Transverse colon (tissue), 4 donors: ENCODE results near the gene CAMK2B. TPM values are rescaled to one million over a fixed set of nuclear protein-coding genes. Genes with fewer than 3 reads are reported as not detected.

Source experiments
- DNase-seq: peaks from one replicate; pipeline ENCODE4 v3.0.0-alpha.2; 2019
- H3K27ac ChIP-seq, 4 donors: fragments of 200-600 bp; sonication (generic); 2 replicates each; pipeline ENCODE4 v1.5.1; 2016 to 2018; ENCODE audit warnings: inconsistent platforms in 4 of 4
- H3K27me3 ChIP-seq: fragments of 200-600 bp; sonication (generic); 2 replicates; pipeline ENCODE4 v1.5.1; 2017; ENCODE audit warnings: inconsistent platforms
- H3K36me3 ChIP-seq, 4 donors: fragments of 200-600 bp; sonication (generic); 2 replicates each; pipeline ENCODE4 v1.5.1; 2017 to 2019; ENCODE audit warnings: inconsistent platforms in 4 of 4
- H3K4me1 ChIP-seq, 4 donors: fragments of 200-600 bp; sonication (generic); 2 replicates each; pipeline ENCODE4 v1.5.1; 2017 to 2020; ENCODE audit warnings: inconsistent platforms in 4 of 4
- H3K4me3 ChIP-seq, 4 donors: fragments of 200-600 bp; sonication (generic); 1 replicate in 1 of 4; 2 replicates in 3 of 4; pipeline versions ENCODE4 v1.5.1 to v1.6.1; 2017 to 2019; ENCODE audit warnings: inconsistent platforms in 4 of 4
- H3K9me3 ChIP-seq, 2 donors: fragments of 200-600 bp; sonication (generic); 2 replicates each; pipeline ENCODE4 v1.5.1; 2017 to 2019; ENCODE audit warnings: inconsistent platforms in 2 of 2
- CTCF ChIP-seq, 5 experiments: fragments of 200-600 bp in 3 of 5; fragments of 450-650 bp in 2 of 5; sonication (generic) in 3 of 5; IDR thresholded peaks; 1 replicate in 2 of 5; 2 replicates in 3 of 5; pipeline ENCODE4 v1.5.1; 2016 to 2017; ENCODE audit warnings: antibody characterized with exemption in 5 of 5, inconsistent platforms in 3 of 5, mild to moderate bottlenecking in 2 of 5, moderate library complexity in 1 of 5
- EP300 ChIP-seq: sonication (generic); formaldehyde crosslinking; IDR thresholded peaks from one replicate; pipeline ENCODE4 v1.6.1; 2017; ENCODE audit warnings: antibody characterized with exemption, low read depth
- POLR2A ChIP-seq: fragments of 450-650 bp; IDR thresholded peaks from one replicate; pipeline ENCODE4 v1.6.1; 2016; ENCODE audit warnings: antibody characterized with exemption, mild to moderate bottlenecking, moderate library complexity
- POLR2AphosphoS5 ChIP-seq, 3 donors: sonication (generic); formaldehyde crosslinking; IDR thresholded peaks; one replicate each; pipeline ENCODE4 v1.6.1; 2016; ENCODE audit warnings: antibody characterized with exemption in 3 of 3
- WGBS, 2 donors: methylation state at CpG; one replicate each; pipeline ENCODE4 v1.1.5; 2018; ENCODE audit warnings: low coverage in 1 of 2; 5-methylcytosine and 5-hydroxymethylcytosine counted together
- in situ Hi-C, 4 donors: fragments of 200-750 bp; cut with MboI; loops; one replicate each; pipeline versions ENCODE4 v1.15.0 to v1.15.1; 2017; ENCODE audit warnings: low sequenced_read_pairs in 3 of 4, low pct_ligation_motif_present in 1 of 4, low pct_unique_long_range_greater_than_20kb in 1 of 4
- intact Hi-C: fragments of 100-400 bp; cut with DNase I; formaldehyde crosslinking; loops from one replicate; pipeline ENCODE4 v1.15.1; 2023; ENCODE audit warnings: low total_unique reads
- total RNA-seq, 4 donors: library from RNA; depleted of rRNA; stranded (reverse); fragments of >200 nt; gene quantifications; one replicate each; pipeline ENCODE4 v1.1.0, GENCODE V29; 2016

CAMK2B gene
- total RNA-seq, 4 donors from 2014 or later: 0.16 to 2.8 (median 0.27) TPM; not detected in 1

GRCh38 chr7:44308596-44309270, 16.7 kb downstream of the CAMK2B start:
- DNase-seq: no peak
- Histone ChIP-seq H3K4me1 (peaks cover 0 to 9% (median 7%) of the 10 kb centered on the region in 4 donors), H3K4me3 (no peak overlapping the region), H3K27me3 (peaks cover 17% of the 10 kb centered on the region), H3K9me3 (no peaks in the 10 kb centered on the region), H3K36me3 (no peaks in the 10 kb centered on the region), H3K27ac (no peak overlapping the region)
- intact Hi-C loops (no loop called here), in situ Hi-C loops (no loop called here)
- 86% methylated on average over 15 of the region's 18 CpGs; no CpG with 5 or more reads in 1 of the 2 donors for WGBS, 2 donors
- TF ChIP-seq EP300: no peak

- in situ Hi-C loops: no loop called here
- no peak overlapping the region for H3K4me3 ChIP-seq
- WGBS, 2 donors: 86% methylated on average over 8 of the region's 8 CpGs; no CpG with 5 or more reads in 1 of the 2 donors
- no peaks in the 10 kb centered on the region for H3K36me3 ChIP-seq
- no peaks in the 10 kb centered on the region for H3K9me3 ChIP-seq
- DNase-seq: no peak
- peaks cover 17% of the 10 kb centered on the region for H3K27me3 ChIP-seq
- H3K4me1 ChIP-seq: peaks cover 0 to 9% (median 7%) of the 10 kb centered on the region in 4 donors
- H3K27ac ChIP-seq: no peak overlapping the region
- no peak for TF ChIP-seq POLR2A
- TF ChIP-seq CTCF (IDR thresholded peaks at IDR 0.05): no peak
- TF ChIP-seq POLR2AphosphoS5 (IDR thresholded peaks at IDR 0.05): no peak
- intact Hi-C loops: no loop called here
These were observed 17.3 kb downstream of the CAMK2B start for GRCh38 chr7:44307905-44308595.

- H3K27ac ChIP-seq: no peak overlapping the region
- intact Hi-C loops: no loop called here
- H3K36me3 ChIP-seq: no peaks in the 10 kb centered on the region
- H3K9me3 ChIP-seq: no peaks in the 10 kb centered on the region
- in situ Hi-C loops: no loop called here
- H3K4me1 ChIP-seq: peaks cover 0 to 9% (median 7%) of the 10 kb centered on the region in 4 donors
- H3K4me3 ChIP-seq: no peak overlapping the region
- 68 to 72% methylated on average over 3 to 7 of the region's 7 CpGs for WGBS, 2 donors
- TF ChIP-seq CTCF (IDR thresholded peaks at IDR 0.05) (no peak), POLR2A (no peak), EP300 (no peak), POLR2AphosphoS5 (IDR thresholded peaks at IDR 0.05) (no peak)
- peaks cover 22% of the 10 kb centered on the region for H3K27me3 ChIP-seq
- DNase-seq: no peak
These were observed 18.0 kb downstream of the CAMK2B start for GRCh38 chr7:44307301-44307900.

- in situ Hi-C loops: no loop called here
- TF ChIP-seq POLR2A: no peak
- TF ChIP-seq EP300: no peak
- no peak for TF ChIP-seq POLR2AphosphoS5 (IDR thresholded peaks at IDR 0.05)
- TF ChIP-seq CTCF (IDR thresholded peaks at IDR 0.05): no peak
- intact Hi-C loops: no loop called here
- Histone ChIP-seq H3K27me3 (peaks cover 22% of the 10 kb centered on the region), H3K36me3 (no peaks in the 10 kb centered on the region), H3K9me3 (no peaks in the 10 kb centered on the region), H3K27ac (no peak overlapping the region), H3K4me1 (peaks cover 0 to 9% (median 7%) of the 10 kb centered on the region in 4 donors), H3K4me3 (no peak overlapping the region)
- 47% methylated on average over 2 of the region's 2 CpGs; no CpG with 5 or more reads in 1 of the 2 donors for WGBS, 2 donors
- no peak for DNase-seq
These were observed 18.8 kb downstream of the CAMK2B start for GRCh38 chr7:44306606-44307005.
